Adrenal gland (tissue), 5 donors: ENCODE measurements around the gene KDM6A.

ENCODE experiments used
- POLR2A ChIP-seq, 2 donors: fragments of 450-650 bp; IDR thresholded peaks; one replicate each; pipeline ENCODE4 v1.6.1; 2017; ENCODE audit warnings: antibody characterized with exemption in 2 of 2, mild to moderate bottlenecking in 2 of 2, moderate library complexity in 1 of 2
- TF ChIP-seq, protein P1 (sequence below), 6 experiments: fragments of 450-650 bp in 4 of 6; fragments of 200-600 bp in 2 of 6; sonication (generic) in 1 of 6; IDR thresholded peaks; 1 replicate in 5 of 6; 2 replicates in 1 of 6; pipeline versions ENCODE4 v1.5.1 to v1.8.0; 2016 to 2021; ENCODE audit warnings: antibody characterized with exemption in 6 of 6, mild to moderate bottlenecking in 2 of 6, moderate library complexity in 1 of 6
- donor health status: DM: no; HTN: no; CAD: no.

DNA sequence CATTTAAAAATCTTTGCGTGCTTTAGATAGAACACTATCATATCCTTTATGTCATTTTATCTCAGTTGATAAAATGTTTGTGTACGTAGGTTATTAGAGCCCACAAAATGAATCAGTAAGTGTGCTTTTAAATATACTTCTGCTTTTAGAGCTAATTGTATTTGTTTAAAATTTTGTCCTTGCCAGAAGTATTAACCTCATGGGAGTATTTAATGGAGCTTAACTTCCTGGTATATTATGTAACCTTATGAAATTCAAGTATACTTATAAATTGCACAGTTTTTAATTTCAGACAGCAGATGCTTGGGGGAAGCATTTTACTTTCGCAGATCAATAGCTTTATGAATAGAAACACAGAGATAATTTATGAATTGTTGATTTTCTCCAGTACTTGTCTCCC is 237.5 kb downstream of the KDM6A start:
- TF ChIP-seq POLR2A (IDR thresholded peaks at IDR 0.05) = no peak
- TF ChIP-seq, protein P1, sequence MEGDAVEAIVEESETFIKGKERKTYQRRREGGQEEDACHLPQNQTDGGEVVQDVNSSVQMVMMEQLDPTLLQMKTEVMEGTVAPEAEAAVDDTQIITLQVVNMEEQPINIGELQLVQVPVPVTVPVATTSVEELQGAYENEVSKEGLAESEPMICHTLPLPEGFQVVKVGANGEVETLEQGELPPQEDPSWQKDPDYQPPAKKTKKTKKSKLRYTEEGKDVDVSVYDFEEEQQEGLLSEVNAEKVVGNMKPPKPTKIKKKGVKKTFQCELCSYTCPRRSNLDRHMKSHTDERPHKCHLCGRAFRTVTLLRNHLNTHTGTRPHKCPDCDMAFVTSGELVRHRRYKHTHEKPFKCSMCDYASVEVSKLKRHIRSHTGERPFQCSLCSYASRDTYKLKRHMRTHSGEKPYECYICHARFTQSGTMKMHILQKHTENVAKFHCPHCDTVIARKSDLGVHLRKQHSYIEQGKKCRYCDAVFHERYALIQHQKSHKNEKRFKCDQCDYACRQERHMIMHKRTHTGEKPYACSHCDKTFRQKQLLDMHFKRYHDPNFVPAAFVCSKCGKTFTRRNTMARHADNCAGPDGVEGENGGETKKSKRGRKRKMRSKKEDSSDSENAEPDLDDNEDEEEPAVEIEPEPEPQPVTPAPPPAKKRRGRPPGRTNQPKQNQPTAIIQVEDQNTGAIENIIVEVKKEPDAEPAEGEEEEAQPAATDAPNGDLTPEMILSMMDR (IDR thresholded peaks at IDR 0.05) = no peak
